Measurements from ENCODE around the gene SUSD3.

DNA sequence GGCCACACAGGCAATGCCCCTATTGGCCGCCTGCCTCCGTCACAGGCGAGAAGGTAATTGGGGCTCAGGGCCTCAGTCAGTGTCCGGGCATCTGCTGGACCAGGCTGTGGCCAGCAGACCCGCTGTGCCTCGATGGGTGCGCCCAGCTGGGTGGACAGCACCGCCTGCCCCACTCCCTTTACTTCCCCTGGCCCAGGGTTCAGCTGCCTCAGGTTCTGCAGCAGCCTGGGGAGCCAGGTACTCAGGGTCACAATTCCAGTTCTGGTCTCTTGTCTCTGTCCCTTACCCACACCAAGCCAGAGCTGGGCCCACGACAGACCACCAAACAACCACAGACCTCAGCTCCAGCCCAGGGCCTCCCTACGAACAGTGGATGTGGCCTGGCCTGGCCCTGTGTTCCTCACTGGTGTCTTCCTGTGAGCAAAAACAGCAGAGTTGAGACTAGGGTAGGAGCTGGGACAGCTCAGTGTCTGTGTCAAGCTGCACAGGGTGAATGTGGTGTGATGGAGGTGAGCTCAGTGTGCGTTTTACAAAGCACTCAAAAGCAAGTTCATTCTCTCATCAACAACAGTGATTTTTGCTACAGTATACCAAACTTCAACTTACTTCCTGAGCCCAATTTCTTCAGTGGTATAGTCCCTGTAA lies 33.4 kb upstream of the SUSD3 start:
- TF ChIP-seq POLR2A (IDR thresholded peaks at IDR 0.05) (no peak), CTCF (IDR thresholded peaks at IDR 0.05) (no peak)

Data from Peyer's patch (tissue), 4 donors.